Measurements from ENCODE around the gene DALRD3.

DALRD3 gene

DNA sequence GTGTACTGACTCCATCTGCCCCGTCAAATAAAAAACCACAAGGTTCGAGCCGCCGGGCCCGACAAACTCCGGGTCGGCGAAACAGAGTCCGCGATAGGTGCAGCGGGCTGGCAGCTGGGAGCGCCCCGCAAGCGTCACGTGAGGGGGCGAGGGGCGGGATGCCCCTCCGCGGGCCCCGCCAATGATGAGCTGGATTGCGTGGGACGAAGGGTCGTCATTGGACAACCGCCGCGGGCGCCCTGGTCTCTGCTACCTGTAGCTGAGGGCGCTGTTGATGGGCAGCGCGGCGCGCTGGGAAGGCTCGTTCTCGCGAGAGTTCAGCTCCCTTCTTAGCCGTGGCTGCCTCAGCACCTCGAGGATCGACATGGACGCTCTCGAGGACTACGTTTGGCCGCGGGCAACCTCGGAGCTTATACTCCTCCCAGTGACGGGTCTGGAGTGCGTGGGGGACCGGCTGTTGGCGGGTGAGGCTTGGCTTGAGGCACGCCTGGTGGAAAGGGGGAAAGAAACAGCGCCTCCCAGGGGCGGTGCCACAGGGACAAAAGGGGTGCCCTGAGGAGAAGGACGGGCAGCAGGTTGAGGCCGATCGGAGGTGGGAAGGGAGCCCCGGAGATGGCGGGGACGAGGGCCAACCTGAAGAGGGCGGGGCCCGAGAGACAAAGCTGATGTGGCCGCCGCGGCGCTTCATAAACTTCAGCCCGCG is 11.2 kb downstream of the DALRD3 start, which contains the start of gene WDR6 (continued):
- TF ChIP-seq ZNF843 (tag by site-specific recombination; IDR thresholded peaks at IDR 0.05) (peak; percentile 46; the same call in 1 of the 2 replicates), ZSCAN30 (tag by site-specific recombination; IDR thresholded peaks at IDR 0.05) (no peak), ZNF510 (tag by site-specific recombination; IDR thresholded peaks at IDR 0.05; ENCODE audit: insufficient replicate concordance) (no peak), ZNF521 (tag by site-specific recombination; IDR thresholded peaks at IDR 0.05) (no peak), ZNF747 (tag by site-specific recombination; IDR thresholded peaks at IDR 0.05) (no peak), REPIN1 (tag by site-specific recombination; IDR thresholded peaks at IDR 0.05; ENCODE audit: low read depth) (0 out of 2 replicates have a peak, but pooled peaks have one; percentile 74), ZNF394 (tag by site-specific recombination; IDR thresholded peaks at IDR 0.05; ENCODE audit: borderline replicate concordance) (peak; percentile 31; the same call in 1 of the 2 replicates), ZNF23 (tag by site-specific recombination; IDR thresholded peaks at IDR 0.05; ENCODE audit: borderline replicate concordance) (no peak), ZNF214 (tag by site-specific recombination; IDR thresholded peaks at IDR 0.05; ENCODE audit: borderline replicate concordance) (no peak), ZNF37A (tag by site-specific recombination; IDR thresholded peaks at IDR 0.05) (no peak), ZFP3 (tag by site-specific recombination; IDR thresholded peaks at IDR 0.05; ENCODE audit: low read depth) (no peak), ZBTB20 (tag by site-specific recombination; IDR thresholded peaks at IDR 0.05) (peak; percentile 89), GFI1B (tag by site-specific recombination; IDR thresholded peaks at IDR 0.05) (no peak), ZXDB (tag by site-specific recombination; IDR thresholded peaks at IDR 0.05) (peak; percentile 91), ZNF658 (tag by site-specific recombination; IDR thresholded peaks at IDR 0.05) (no peak), SP2 (tag by site-specific recombination; IDR thresholded peaks at IDR 0.05) (peak; percentile 95), ZNF558 (tag by site-specific recombination; IDR thresholded peaks at IDR 0.05) (no peak), BCL11B (tag by site-specific recombination; IDR thresholded peaks at IDR 0.05; ENCODE audit: low read depth) (peak; percentile 42; the same call in 1 of the 2 replicates), ZNF2 (tag by site-specific recombination; IDR thresholded peaks at IDR 0.05) (peak; percentile 78), ZNF292 (tag by site-specific recombination; IDR thresholded peaks at IDR 0.05; ENCODE audit: borderline replicate concordance, low read depth) (no peak), ZNF366 (tag by site-specific recombination; conservative IDR thresholded peaks at IDR 0.05) (0 out of 2 replicates have a peak, but pooled peaks have one; percentile 53), ZFHX2 (tag by site-specific recombination; conservative IDR thresholded peaks at IDR 0.05) (peak; percentile 48)
- TF ChIP-seq, protein P1, sequence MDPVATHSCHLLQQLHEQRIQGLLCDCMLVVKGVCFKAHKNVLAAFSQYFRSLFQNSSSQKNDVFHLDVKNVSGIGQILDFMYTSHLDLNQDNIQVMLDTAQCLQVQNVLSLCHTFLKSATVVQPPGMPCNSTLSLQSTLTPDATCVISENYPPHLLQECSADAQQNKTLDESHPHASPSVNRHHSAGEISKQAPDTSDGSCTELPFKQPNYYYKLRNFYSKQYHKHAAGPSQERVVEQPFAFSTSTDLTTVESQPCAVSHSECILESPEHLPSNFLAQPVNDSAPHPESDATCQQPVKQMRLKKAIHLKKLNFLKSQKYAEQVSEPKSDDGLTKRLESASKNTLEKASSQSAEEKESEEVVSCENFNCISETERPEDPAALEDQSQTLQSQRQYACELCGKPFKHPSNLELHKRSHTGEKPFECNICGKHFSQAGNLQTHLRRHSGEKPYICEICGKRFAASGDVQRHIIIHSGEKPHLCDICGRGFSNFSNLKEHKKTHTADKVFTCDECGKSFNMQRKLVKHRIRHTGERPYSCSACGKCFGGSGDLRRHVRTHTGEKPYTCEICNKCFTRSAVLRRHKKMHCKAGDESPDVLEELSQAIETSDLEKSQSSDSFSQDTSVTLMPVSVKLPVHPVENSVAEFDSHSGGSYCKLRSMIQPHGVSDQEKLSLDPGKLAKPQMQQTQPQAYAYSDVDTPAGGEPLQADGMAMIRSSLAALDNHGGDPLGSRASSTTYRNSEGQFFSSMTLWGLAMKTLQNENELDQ (tag by site-specific recombination; IDR thresholded peaks at IDR 0.05; ENCODE audit: low read depth), result no peak
- TF ChIP-seq, protein P2, sequence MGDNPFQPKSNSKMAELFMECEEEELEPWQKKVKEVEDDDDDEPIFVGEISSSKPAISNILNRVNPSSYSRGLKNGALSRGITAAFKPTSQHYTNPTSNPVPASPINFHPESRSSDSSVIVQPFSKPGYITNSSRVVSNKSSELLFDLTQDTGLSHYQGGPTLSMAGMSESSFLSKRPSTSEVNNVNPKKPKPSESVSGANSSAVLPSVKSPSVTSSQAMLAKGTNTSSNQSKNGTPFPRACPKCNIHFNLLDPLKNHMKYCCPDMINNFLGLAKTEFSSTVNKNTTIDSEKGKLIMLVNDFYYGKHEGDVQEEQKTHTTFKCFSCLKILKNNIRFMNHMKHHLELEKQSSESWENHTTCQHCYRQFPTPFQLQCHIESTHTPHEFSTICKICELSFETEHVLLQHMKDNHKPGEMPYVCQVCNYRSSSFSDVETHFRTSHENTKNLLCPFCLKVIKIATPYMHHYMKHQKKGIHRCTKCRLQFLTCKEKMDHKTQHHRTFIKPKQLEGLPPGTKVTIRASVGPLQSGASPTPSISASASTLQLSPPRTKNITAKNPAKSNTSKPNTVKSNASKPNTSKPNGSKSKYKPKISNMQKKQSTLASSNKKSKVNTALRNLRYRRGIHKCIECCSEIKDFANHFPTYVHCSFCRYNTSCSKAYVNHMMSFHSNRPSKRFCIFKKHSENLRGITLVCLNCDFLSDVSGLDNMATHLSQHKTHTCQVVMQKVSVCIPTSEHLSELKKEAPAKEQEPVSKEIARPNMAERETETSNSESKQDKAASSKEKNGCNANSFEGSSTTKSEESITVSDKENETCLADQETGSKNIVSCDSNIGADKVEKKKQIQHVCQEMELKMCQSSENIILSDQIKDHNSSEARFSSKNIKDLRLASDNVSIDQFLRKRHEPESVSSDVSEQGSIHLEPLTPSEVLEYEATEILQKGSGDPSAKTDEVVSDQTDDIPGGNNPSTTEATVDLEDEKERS (tag by site-specific recombination; IDR thresholded peaks at IDR 0.05), result no peak
- TF ChIP-seq, protein P3, sequence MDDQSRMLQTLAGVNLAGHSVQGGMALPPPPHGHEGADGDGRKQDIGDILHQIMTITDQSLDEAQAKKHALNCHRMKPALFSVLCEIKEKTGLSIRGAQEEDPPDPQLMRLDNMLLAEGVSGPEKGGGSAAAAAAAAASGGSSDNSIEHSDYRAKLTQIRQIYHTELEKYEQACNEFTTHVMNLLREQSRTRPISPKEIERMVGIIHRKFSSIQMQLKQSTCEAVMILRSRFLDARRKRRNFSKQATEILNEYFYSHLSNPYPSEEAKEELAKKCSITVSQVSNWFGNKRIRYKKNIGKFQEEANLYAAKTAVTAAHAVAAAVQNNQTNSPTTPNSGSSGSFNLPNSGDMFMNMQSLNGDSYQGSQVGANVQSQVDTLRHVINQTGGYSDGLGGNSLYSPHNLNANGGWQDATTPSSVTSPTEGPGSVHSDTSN (CRISPR knock-in tag; IDR thresholded peaks at IDR 0.05), result no peak
- TF ChIP-seq, protein P4, sequence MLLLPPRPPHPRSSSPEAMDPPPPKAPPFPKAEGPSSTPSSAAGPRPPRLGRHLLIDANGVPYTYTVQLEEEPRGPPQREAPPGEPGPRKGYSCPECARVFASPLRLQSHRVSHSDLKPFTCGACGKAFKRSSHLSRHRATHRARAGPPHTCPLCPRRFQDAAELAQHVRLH (tag by site-specific recombination; IDR thresholded peaks at IDR 0.05), result peak; percentile 62
- TF ChIP-seq, protein P5, sequence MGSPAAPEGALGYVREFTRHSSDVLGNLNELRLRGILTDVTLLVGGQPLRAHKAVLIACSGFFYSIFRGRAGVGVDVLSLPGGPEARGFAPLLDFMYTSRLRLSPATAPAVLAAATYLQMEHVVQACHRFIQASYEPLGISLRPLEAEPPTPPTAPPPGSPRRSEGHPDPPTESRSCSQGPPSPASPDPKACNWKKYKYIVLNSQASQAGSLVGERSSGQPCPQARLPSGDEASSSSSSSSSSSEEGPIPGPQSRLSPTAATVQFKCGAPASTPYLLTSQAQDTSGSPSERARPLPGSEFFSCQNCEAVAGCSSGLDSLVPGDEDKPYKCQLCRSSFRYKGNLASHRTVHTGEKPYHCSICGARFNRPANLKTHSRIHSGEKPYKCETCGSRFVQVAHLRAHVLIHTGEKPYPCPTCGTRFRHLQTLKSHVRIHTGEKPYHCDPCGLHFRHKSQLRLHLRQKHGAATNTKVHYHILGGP (tag by site-specific recombination; IDR thresholded peaks at IDR 0.05), result peak; percentile 91
- TF ChIP-seq, protein P6, sequence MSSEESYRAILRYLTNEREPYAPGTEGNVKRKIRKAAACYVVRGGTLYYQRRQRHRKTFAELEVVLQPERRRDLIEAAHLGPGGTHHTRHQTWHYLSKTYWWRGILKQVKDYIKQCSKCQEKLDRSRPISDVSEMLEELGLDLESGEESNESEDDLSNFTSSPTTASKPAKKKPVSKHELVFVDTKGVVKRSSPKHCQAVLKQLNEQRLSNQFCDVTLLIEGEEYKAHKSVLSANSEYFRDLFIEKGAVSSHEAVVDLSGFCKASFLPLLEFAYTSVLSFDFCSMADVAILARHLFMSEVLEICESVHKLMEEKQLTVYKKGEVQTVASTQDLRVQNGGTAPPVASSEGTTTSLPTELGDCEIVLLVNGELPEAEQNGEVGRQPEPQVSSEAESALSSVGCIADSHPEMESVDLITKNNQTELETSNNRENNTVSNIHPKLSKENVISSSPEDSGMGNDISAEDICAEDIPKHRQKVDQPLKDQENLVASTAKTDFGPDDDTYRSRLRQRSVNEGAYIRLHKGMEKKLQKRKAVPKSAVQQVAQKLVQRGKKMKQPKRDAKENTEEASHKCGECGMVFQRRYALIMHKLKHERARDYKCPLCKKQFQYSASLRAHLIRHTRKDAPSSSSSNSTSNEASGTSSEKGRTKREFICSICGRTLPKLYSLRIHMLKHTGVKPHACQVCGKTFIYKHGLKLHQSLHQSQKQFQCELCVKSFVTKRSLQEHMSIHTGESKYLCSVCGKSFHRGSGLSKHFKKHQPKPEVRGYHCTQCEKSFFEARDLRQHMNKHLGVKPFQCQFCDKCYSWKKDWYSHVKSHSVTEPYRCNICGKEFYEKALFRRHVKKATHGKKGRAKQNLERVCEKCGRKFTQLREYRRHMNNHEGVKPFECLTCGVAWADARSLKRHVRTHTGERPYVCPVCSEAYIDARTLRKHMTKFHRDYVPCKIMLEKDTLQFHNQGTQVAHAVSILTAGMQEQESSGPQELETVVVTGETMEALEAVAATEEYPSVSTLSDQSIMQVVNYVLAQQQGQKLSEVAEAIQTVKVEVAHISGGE (tag by site-specific recombination; conservative IDR thresholded peaks at IDR 0.05; ENCODE audit: low read depth), result no peak; the same call in 1 of the 2 replicates

All from HEK293 (cell line).